Heart right ventricle (tissue), 16 donors: ENCODE results near the gene LAMA5. TPM values are rescaled to one million over a fixed set of nuclear protein-coding genes. Genes with fewer than 3 reads are reported as not detected.
A peak's percentile ranks its signal among the peaks of the same experiment; 100 is the strongest.

Experiments used
- ATAC-seq, 8 donors: fragments of 200-7000 bp; cut with Tn5 transposase; one replicate each; pipeline ENCODE4 v1.9.1; 2020; ENCODE audit warnings: mild to moderate bottlenecking in 8 of 8, moderate library complexity in 8 of 8, moderate number of reproducible peaks in 1 of 8
- DNase-seq, 2 donors: peaks; one replicate each; pipeline ENCODE4 v3.0.0-alpha.2; 2020
- H3K27ac ChIP-seq, 10 donors: fragments of 200-600 bp; sonication (generic) in 2 of 10; one replicate each; pipeline versions ENCODE4 v1.5.0 to v1.8.0; 2020 to 2022; ENCODE audit warnings: mild to moderate bottlenecking in 3 of 10
- H3K27me3 ChIP-seq, 7 donors: fragments of 200-600 bp; one replicate each; pipeline ENCODE4 v1.8.0; 2021 to 2022; ENCODE audit warnings: mild to moderate bottlenecking in 2 of 7
- H3K36me3 ChIP-seq, 9 donors: fragments of 200-600 bp; sonication (generic) in 1 of 9; one replicate each; pipeline versions ENCODE4 v1.5.0 to v1.8.0; 2020 to 2022; ENCODE audit warnings: mild to moderate bottlenecking in 2 of 9
- H3K4me1 ChIP-seq, 9 donors: fragments of 200-600 bp; sonication (generic) in 1 of 9; one replicate each; pipeline versions ENCODE4 v1.5.0 to v1.8.0; 2020 to 2022; ENCODE audit warnings: mild to moderate bottlenecking in 4 of 9
- H3K4me3 ChIP-seq, 10 donors: fragments of 200-600 bp; sonication (generic) in 2 of 10; one replicate each; pipeline versions ENCODE4 v1.5.0 to v1.8.0; 2020 to 2022; ENCODE audit warnings: mild to moderate bottlenecking in 7 of 10, moderate library complexity in 2 of 10
- H3K9me3 ChIP-seq, 11 donors: fragments of 200-600 bp in 10 of 11; sonication (generic) in 2 of 11; one replicate each; pipeline versions ENCODE4 v1.5.0 to v1.8.0; 2013 to 2022; ENCODE audit warnings: mild to moderate bottlenecking in 2 of 11, control low read depth in 1 of 11, moderate library complexity in 1 of 11
- WGBS, 2 donors: extraction: QIAGEN DNeasy Blood & Tissue Kit; methylation state at CpG; one replicate each; pipeline ENCODE4 v1.1.7; 2013; ENCODE audit warnings: inconsistent platforms in 1 of 2; 5-methylcytosine and 5-hydroxymethylcytosine counted together
- intact Hi-C, 10 donors: fragments of 100-400 bp; cut with DNase I; formaldehyde crosslinking; loops; one replicate each; pipeline versions ENCODE4 v1.11.1 to v1.14.2; 2022
- polyA plus RNA-seq, 2 donors: library from polyadenylated mRNA; stranded (reverse); fragments of 200-250 nt; gene quantifications; one replicate each; pipeline ENCODE4 v1.2.3, GENCODE V29; 2013
- total RNA-seq, 10 donors: library from RNA; stranded (reverse); fragmentation: NEBNext Ultra II Directional in 3 of 10; extraction: Animal tissue kit (Norgen Biotek cat#: 25700) in 3 of 10; gene quantifications; one replicate each; pipeline versions ENCODE4 v1.2.1 to v1.2.4, GENCODE V29; 2021 to 2023
- TF ChIP-seq, protein P1 (sequence below), 9 donors: fragments of 200-600 bp; sonication (generic) in 2 of 9; IDR thresholded peaks; one replicate each; pipeline versions ENCODE4 v1.5.0 to v1.8.0; 2021 to 2022; ENCODE audit warnings: antibody characterized with exemption in 9 of 9, mild to moderate bottlenecking in 5 of 9, moderate library complexity in 1 of 9
- donor health status: Arrhythmogenic right ventricular cardiomyopathy.
- donor health status: ischemic (EF 13 %, LVEDD 7.1; RV severe dilation, severe dysfunction).
- donor health status: healthy with polysubstance abuse.
- donor health status: DM: no; HTN: yes; CAD: no.
- donor health status: DM: no; HTN: no; CAD: no.
- donor health status: ischemic (EF 25% LVEDD 6.9; RV normal size, moderate dysfunction).
- donor health status: ischemic (EF 25% LVEDD 5.7; RV mildly dilated, moderate dysfunction).
- donor health status: healthy.
- donor health status: DM: yes; HTN: yes; CAD: no.
- donor health status: Ischemic cardiomyopathy.
- donor health status: ischemic (EF 35%, LVEDD 5.7; RV mildly dilated, moderate dysfunction).
- donor health status: nonischemic (EF 11% LVEDD 7.7; RV severe dilation, severe dysfunction).
- donor health status: DM: yes; HTN: yes; CAD: no.
- donor health status: PGD.
- donor health status: ischemic (EF 29% LVEDD 5.4; RV normal size, mild dysfunction).
- donor health status: nonischemic (EF 23%, LVEDD 6.1; RV moderate dilation, normal function).

LAMA5 gene
- total and polyA plus RNA-seq, 12 donors: 53.9 to 358 (median 76.5) TPM

DNA sequence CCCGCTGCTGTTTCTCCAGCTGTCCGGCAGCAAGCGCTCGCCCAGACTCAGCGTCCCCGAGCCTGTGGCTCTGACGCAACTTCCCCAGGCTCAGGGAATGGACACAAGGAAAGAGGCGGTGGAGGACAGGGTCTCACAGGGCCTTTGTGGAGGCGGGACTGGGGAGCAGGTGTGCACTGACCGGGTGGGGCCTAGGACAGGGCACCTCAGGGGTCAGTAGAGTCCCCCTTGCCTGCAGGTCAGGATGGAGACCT, 20.0 kb downstream of the LAMA5 start:
- 94 to 96% methylated on average over 10 of the region's 10 CpGs for WGBS, 2 donors
- no peak overlapping the region for H3K4me3 ChIP-seq
- H3K9me3 ChIP-seq: peaks cover 0 to 9% (median 0%) of the 10 kb centered on the region in 11 donors
- TF ChIP-seq, protein P1, sequence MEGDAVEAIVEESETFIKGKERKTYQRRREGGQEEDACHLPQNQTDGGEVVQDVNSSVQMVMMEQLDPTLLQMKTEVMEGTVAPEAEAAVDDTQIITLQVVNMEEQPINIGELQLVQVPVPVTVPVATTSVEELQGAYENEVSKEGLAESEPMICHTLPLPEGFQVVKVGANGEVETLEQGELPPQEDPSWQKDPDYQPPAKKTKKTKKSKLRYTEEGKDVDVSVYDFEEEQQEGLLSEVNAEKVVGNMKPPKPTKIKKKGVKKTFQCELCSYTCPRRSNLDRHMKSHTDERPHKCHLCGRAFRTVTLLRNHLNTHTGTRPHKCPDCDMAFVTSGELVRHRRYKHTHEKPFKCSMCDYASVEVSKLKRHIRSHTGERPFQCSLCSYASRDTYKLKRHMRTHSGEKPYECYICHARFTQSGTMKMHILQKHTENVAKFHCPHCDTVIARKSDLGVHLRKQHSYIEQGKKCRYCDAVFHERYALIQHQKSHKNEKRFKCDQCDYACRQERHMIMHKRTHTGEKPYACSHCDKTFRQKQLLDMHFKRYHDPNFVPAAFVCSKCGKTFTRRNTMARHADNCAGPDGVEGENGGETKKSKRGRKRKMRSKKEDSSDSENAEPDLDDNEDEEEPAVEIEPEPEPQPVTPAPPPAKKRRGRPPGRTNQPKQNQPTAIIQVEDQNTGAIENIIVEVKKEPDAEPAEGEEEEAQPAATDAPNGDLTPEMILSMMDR (IDR thresholded peaks at IDR 0.05): no peak
- H3K36me3 ChIP-seq: peaks cover 3 to 95% (median 39%) of the 10 kb centered on the region in 9 donors
- DNase-seq (no peak), ATAC-seq (peak in 1 of 8 donors; percentile 10)
- no peaks in the 10 kb centered on the region for H3K27me3 ChIP-seq
- intact Hi-C loops: loop anchor here in 3 of 10 donors (5.0 kb wide), 1 partner anchor 35 kb away; no protein-coding TSS in a partner anchor
- no peak overlapping the region for H3K27ac ChIP-seq
- H3K4me1 ChIP-seq: peaks cover 0 to 4% (median 0%) of the 10 kb centered on the region in 9 donors

DNA sequence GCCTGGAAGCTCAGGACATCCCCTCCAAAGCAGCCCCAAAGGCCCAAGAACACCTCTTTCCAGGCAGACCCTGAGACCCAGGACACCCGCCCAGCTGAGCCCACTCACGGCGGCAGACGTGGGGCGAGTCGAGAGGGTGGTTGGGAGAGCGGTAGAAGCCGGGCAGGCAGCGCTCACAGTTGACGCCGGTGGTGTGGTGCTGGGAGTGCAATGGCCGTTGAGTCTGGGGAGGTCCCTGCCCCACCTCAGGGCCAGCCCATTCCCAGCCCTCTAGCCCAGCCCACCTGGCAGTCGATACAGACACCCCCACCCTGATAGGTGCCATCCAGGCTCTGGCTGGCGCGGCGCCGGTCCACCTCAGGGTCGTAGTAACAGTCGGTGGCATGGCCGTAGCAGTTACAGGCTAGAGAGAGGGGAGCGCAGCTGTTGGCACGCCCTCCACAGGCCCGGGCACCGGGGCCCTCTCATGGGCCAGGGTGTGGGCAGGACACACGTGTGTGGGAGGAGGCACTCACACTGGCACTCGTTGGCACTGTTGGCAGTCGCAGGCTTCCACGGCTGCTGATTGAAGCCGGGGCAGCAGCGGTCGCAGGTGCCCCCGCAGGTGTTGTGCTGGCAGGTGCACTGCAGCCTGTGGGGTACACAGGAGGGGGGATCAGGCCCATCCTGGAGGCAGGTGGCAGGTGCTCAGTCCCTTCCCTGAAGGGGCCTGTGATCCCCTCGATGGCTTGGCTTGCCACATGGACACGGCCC, 20.5 kb downstream of the LAMA5 start:
- intact Hi-C loops: loop anchor here in 3 of 10 donors (5.0 kb wide), 1 partner anchor 34 kb away; no protein-coding TSS in a partner anchor
- TF ChIP-seq, protein P1 (IDR thresholded peaks at IDR 0.05): no peak
- Histone ChIP-seq H3K9me3 (peaks cover 0 to 9% (median 0%) of the 10 kb centered on the region in 11 donors), H3K27me3 (no peaks in the 10 kb centered on the region), H3K36me3 (peaks cover 3 to 95% (median 36%) of the 10 kb centered on the region in 9 donors), H3K4me3 (no peak overlapping the region), H3K27ac (no peak overlapping the region), H3K4me1 (no peaks in the 10 kb centered on the region)
- peak in 1 of 2 donors; percentile 18 for DNase-seq
- WGBS, 2 donors: 94 to 95% methylated on average over 34 of the region's 34 CpGs
- ATAC-seq: peak in 7 of 8 donors; percentile 3 to 59 (median 35)

DNA sequence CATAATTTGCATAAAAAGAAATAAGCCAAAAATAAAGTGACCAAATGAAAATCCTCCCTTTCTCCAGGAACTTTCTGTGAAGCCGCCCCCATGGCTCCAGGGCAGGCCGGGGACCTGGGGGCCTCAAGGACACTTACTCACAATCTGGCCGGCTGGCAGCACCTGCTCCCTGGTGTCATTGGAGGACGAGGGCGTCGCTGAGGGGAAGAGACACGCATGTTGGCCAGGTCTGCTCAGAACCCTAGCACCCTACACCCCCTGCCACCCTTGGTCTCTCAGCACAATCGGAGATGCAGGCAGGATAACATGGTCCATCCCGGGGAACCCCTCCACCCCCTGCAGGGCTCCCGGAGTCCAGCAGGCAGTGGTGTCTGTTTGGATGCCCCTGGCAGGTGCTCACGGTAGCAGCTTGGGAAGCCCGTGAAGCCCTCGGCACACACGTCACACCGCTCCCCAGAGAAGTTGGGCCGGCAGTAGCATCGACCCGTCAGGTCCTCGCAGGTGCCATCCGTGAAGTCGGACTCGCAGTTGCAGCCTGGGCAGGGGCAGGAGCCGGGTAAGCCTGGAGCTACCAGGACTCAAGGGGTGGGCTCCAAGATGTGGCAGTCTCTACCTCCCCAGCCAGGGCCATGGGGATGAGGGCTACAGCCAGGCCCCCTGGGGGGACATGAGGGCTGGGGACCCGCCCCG, 21.3 kb downstream of the LAMA5 start:
- no peaks in the 10 kb centered on the region for H3K27me3 ChIP-seq
- intact Hi-C loops: loop anchor here in 3 of 10 donors (5.0 kb wide), 1 partner anchor 34 kb away; no protein-coding TSS in a partner anchor
- H3K9me3 ChIP-seq: peaks cover 0 to 13% (median 0%) of the 10 kb centered on the region in 11 donors
- H3K27ac ChIP-seq: no peak overlapping the region
- TF ChIP-seq, protein P1 (IDR thresholded peaks at IDR 0.05): no peak
- peaks cover 0 to 95% (median 34%) of the 10 kb centered on the region in 9 donors for H3K36me3 ChIP-seq
- DNase-seq (peak in 1 of 2 donors; percentile 25), ATAC-seq (peak in 5 of 8 donors; percentile 8 to 32 (median 16))
- 82 to 83% methylated on average over 25 of the region's 25 CpGs for WGBS, 2 donors
- no peaks in the 10 kb centered on the region for H3K4me1 ChIP-seq
- H3K4me3 ChIP-seq: no peak overlapping the region

DNA sequence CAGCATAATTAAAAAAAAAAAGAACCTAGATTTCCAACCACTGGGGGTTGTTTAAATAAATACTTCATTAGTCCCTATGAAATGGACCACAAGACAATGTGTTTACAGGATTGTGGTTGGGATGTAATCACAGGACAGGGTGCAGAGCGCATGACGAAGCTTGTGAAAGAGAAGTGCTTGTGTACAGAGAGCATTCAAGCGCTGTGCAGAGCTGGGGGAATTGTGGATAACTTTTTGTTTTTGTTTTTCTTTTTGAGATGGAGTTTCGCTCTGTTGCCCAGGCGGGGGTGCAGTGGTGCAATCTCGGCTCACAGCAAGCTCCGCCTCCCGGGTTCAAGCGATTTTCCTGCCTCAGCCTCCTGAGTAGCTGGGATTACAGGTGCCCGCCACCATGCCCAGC, 22.3 kb downstream of the LAMA5 start:
- intact Hi-C loops: loop anchor here in 4 of 10 donors (5.0 kb wide), 2 partner anchors 32 to 37 kb away; no protein-coding TSS in a partner anchor
- H3K27ac ChIP-seq: no peak overlapping the region
- H3K4me3 ChIP-seq: no peak overlapping the region
- peaks cover 0 to 13% (median 0%) of the 10 kb centered on the region in 11 donors for H3K9me3 ChIP-seq
- H3K36me3 ChIP-seq: peaks cover 0 to 95% (median 39%) of the 10 kb centered on the region in 9 donors
- ATAC-seq: no peak
- TF ChIP-seq, protein P1 (IDR thresholded peaks at IDR 0.05): no peak
- DNase-seq: no peak
- H3K27me3 ChIP-seq: no peaks in the 10 kb centered on the region
- 90 to 91% methylated on average over 10 of the region's 10 CpGs for WGBS, 2 donors
- H3K4me1 ChIP-seq: no peaks in the 10 kb centered on the region
